ENCODE measurements around the gene DLG2. TPM values are rescaled to one million over a fixed set of nuclear protein-coding genes. Genes with fewer than 3 reads are reported as not detected.

DLG2 gene
- total and polyA plus RNA-seq, 2 of the 4 experiments (the other 2 are of a cell fraction) = 0.31 to 0.36 TPM

DNA sequence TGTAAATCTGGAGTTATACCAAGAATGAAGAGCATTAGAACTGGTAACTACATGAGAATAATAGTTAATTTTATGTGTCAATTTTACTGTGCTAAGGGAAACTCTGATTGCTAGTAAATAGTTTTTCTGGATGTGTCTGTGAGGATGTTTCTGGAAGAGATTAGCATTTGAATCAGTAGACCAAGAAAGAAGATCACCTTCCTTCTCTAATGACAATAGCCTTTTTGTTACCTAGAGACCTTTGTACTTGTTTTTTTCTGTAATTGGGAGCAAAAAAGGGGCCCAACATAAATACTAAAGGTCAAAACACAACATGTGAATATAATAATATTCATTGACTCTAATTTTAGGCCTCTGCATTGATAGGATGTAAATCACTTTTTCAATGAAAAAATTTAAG is 100.6 kb downstream of the DLG2 start:
- H3K27me3 ChIP-seq (ENCODE audit: control insufficient read depth, insufficient read depth, low read length) = no peaks in the 10 kb centered on the region
- H3K4me3 ChIP-seq (ENCODE audit: insufficient read depth, low read depth, low read length) = no peak overlapping the region
- no peaks in the 10 kb centered on the region for H3K9me3 ChIP-seq (ENCODE audit: control insufficient read depth, insufficient read depth, low read length)
- no peak overlapping the region for H3K23ac ChIP-seq (ENCODE audit: low read depth, low read length)
- no peaks in the 10 kb centered on the region for H4K20me1 ChIP-seq (ENCODE audit: insufficient read depth, low read length)
- H3K14ac ChIP-seq (replicated peaks; ENCODE audit: low read depth, low read length) = no peak overlapping the region
- no peak overlapping the region for H2BK5ac ChIP-seq (ENCODE audit: low read depth, low read length, poor library complexity, severe bottlenecking)
- DNase-seq = no peak
- ATAC-seq (ENCODE audit: low read depth) = no peak
- H3K4ac ChIP-seq (ENCODE audit: low read depth, low read length) = no peak overlapping the region
- H3K79me1 ChIP-seq (ENCODE audit: low read depth in 1 of 2, low read length in 2 of 2) = no peaks in the 10 kb centered on the region
- H4K8ac ChIP-seq (ENCODE audit: low read depth in 2 of 2, low read length in 2 of 2) = no peak overlapping the region
- H3K18ac ChIP-seq (ENCODE audit: low read depth, low read length) = no peak overlapping the region
- H2AFZ ChIP-seq (replicated peaks; ENCODE audit: low read length, poor library complexity) = no peak overlapping the region
- no peak overlapping the region for H3K27ac ChIP-seq (ENCODE audit: insufficient read depth, low read length)
- in situ Hi-C loops (cut with MboI; ENCODE audit: low sequenced_read_pairs) (no loop called here), intact Hi-C loops (cut with micrococcal nuclease) (no loop called here), dilution Hi-C loops (cut with HindIII; ENCODE audit: low sequenced_read_pairs, unreplicated experiment) (no loop called here)
- H3K9ac ChIP-seq (ENCODE audit: low read depth, low read length) = no peak overlapping the region
- no peaks in the 10 kb centered on the region for H3K9me1 ChIP-seq (ENCODE audit: insufficient read depth, low read length)
- ChIA-PET CTCF (no interaction called here), POLR2A (ENCODE audit: unreplicated experiment) (no interaction called here)
- no peak overlapping the region for H2BK120ac ChIP-seq (ENCODE audit: low read depth, low read length)
- H2BK20ac ChIP-seq (ENCODE audit: low read depth, low read length) = no peak overlapping the region
- no TSS peak for BruUV-seq (replicated peaks)
- H3K4me2 ChIP-seq (ENCODE audit: low read depth, low read length) = no peak overlapping the region
- H2AK5ac ChIP-seq (ENCODE audit: low read depth, low read length) = no peak overlapping the region
- TF ChIP-seq MAZ (IDR thresholded peaks at IDR 0.05; ENCODE audit: borderline replicate concordance, low read depth, low read length) (no peak), CEBPB (IDR thresholded peaks at IDR 0.05; ENCODE audit: low read depth, low read length) (no peak), ELK1 (IDR thresholded peaks at IDR 0.05; ENCODE audit: borderline replicate concordance, low read depth, low read length) (no peak), CHD1 (IDR thresholded peaks at IDR 0.05; ENCODE audit: low read depth, low read length) (no peak), FOS (IDR thresholded peaks at IDR 0.05; ENCODE audit: low read depth, low read length) (no peak), RFX5 (IDR thresholded peaks at IDR 0.05; ENCODE audit: low read depth, low read length) (no peak), RAD21 (IDR thresholded peaks at IDR 0.05; ENCODE audit: low read length) (no peak), NFE2L2 (IDR thresholded peaks at IDR 0.05; ENCODE audit: low read depth, low read length) (no peak), MXI1 (IDR thresholded peaks at IDR 0.05; ENCODE audit: borderline replicate concordance, low read depth, low read length) (no peak), BHLHE40 (IDR thresholded peaks at IDR 0.05; ENCODE audit: low read depth, low read length) (no peak), RCOR1 (IDR thresholded peaks at IDR 0.05; ENCODE audit: insufficient replicate concordance, low read length) (no peak), POLR2A (IDR thresholded peaks at IDR 0.05; ENCODE audit: low read depth, low read length) (no peak), MAFK (IDR thresholded peaks at IDR 0.05; ENCODE audit: low read depth, low read length) (no peak), SMC3 (IDR thresholded peaks at IDR 0.05; ENCODE audit: low read depth, low read length) (no peak)
- TF ChIP-seq, protein P1, sequence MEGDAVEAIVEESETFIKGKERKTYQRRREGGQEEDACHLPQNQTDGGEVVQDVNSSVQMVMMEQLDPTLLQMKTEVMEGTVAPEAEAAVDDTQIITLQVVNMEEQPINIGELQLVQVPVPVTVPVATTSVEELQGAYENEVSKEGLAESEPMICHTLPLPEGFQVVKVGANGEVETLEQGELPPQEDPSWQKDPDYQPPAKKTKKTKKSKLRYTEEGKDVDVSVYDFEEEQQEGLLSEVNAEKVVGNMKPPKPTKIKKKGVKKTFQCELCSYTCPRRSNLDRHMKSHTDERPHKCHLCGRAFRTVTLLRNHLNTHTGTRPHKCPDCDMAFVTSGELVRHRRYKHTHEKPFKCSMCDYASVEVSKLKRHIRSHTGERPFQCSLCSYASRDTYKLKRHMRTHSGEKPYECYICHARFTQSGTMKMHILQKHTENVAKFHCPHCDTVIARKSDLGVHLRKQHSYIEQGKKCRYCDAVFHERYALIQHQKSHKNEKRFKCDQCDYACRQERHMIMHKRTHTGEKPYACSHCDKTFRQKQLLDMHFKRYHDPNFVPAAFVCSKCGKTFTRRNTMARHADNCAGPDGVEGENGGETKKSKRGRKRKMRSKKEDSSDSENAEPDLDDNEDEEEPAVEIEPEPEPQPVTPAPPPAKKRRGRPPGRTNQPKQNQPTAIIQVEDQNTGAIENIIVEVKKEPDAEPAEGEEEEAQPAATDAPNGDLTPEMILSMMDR (conservative IDR thresholded peaks at IDR 0.05; ENCODE audit: low read depth, low read length) = no peak
- TF ChIP-seq, protein P2, sequence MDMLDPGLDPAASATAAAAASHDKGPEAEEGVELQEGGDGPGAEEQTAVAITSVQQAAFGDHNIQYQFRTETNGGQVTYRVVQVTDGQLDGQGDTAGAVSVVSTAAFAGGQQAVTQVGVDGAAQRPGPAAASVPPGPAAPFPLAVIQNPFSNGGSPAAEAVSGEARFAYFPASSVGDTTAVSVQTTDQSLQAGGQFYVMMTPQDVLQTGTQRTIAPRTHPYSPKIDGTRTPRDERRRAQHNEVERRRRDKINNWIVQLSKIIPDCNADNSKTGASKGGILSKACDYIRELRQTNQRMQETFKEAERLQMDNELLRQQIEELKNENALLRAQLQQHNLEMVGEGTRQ (IDR thresholded peaks at IDR 0.05; ENCODE audit: low read depth, low read length) = no peak
- H3K56ac ChIP-seq (ENCODE audit: extremely low read depth, insufficient read depth, low read length) = no peak overlapping the region
- no peak overlapping the region for H4K5ac ChIP-seq (ENCODE audit: low read depth, low read length)
- no peak overlapping the region for H2AK9ac ChIP-seq (replicated peaks; ENCODE audit: low read depth, low read length, poor library complexity)
- H3K36me3 ChIP-seq (ENCODE audit: control insufficient read depth, insufficient read depth, low read length) = no peaks in the 10 kb centered on the region
- no peak overlapping the region for H2BK15ac ChIP-seq (ENCODE audit: low read depth, low read length)
- H3K4me1 ChIP-seq (ENCODE audit: control insufficient read depth, insufficient read depth, low read length) = no peaks in the 10 kb centered on the region
- no peak overlapping the region for H4K91ac ChIP-seq (ENCODE audit: insufficient read depth, low read depth, low read length)

Data from IMR-90 (cell line).